ENCODE results near the gene DNAJB12. TPM values are rescaled to one million over a fixed set of nuclear protein-coding genes. Genes with fewer than 3 reads are reported as not detected.

Gene DNAJB12
- total and polyA plus RNA-seq, 10 of the 15 experiments (the other 5 are each of a cell fraction or from before 2014, with no cell fraction given): 4.6 to 31.6 (median 18.8) TPM

GRCh38 chr10:72297805-72298591 is 56.7 kb downstream of the DNAJB12 start (continued):
- TF ChIP-seq BCL3 (IDR thresholded peaks at IDR 0.05; ENCODE audit: borderline replicate concordance, insufficient read depth, low read depth, low read length, poor library complexity, severe bottlenecking) (no peak), ZNF592 (IDR thresholded peaks at IDR 0.05) (peak; percentile 89), USF2 (IDR thresholded peaks at IDR 0.05; ENCODE audit: borderline replicate concordance, low read depth, low read length) (peak; percentile 33), CHD2 (IDR thresholded peaks at IDR 0.05; ENCODE audit: borderline replicate concordance, low read depth, low read length) (peak; percentile 83), STAT1 (conservative IDR thresholded peaks at IDR 0.05) (no peak), IRF5 (IDR thresholded peaks at IDR 0.05; ENCODE audit: borderline replicate concordance) (no peak), RUNX3 (IDR thresholded peaks at IDR 0.05; ENCODE audit: low read length) (no peak), SREBF1 (IDR thresholded peaks at IDR 0.05; ENCODE audit: low read length) (no peak), RFX5 (IDR thresholded peaks at IDR 0.05; ENCODE audit: low read depth, low read length) (peak; percentile 56; the same call in 1 of the 2 replicates), BCL11A (IDR thresholded peaks at IDR 0.05; ENCODE audit: low read depth, low read length) (no peak), E4F1 (IDR thresholded peaks at IDR 0.05; ENCODE audit: borderline replicate concordance, partially characterized antibody) (no peak), MTA2 (IDR thresholded peaks at IDR 0.05; ENCODE audit: low read depth) (no peak; the same call in 1 of the 2 replicates), EGR1 (IDR thresholded peaks at IDR 0.05; ENCODE audit: borderline replicate concordance in 1 of 2, low read depth in 2 of 2, low read length in 2 of 2) (peak in 1 of 2 experiments; percentile 75; a peak in 2 of 3 replicates), PAX8 (IDR thresholded peaks at IDR 0.05) (no peak), PAX5 (IDR thresholded peaks at IDR 0.05; ENCODE audit: borderline replicate concordance, low read depth, low read length) (peak; percentile 88), MTA3 (IDR thresholded peaks at IDR 0.05; ENCODE audit: borderline replicate concordance, low read length) (no peak), RCOR1 (conservative IDR thresholded peaks at IDR 0.05; ENCODE audit: low read depth, low read length) (no peak)

Data from GM12878 (cell line).